ENCODE measurements around the gene LTA4H.

The LTA4H gene

DNA sequence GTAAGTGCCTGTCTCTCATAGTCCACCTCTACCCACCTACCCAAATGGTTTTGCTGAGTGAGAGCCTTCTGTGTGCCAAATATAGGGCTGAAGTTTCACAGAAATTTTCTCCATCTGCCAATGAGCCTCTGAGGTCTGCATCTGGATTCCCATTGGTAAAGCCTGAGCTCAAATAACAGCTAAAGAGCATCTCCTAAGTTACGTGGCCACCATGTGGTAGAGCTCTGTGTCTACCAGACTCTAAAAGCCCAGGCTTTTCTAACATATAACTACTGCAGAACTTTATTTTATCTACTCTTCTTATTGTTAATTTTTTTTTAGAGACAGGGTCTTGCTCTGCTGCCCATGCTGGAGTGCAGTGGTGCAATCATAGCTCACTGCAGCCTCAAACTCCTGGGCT lies 76.3 kb downstream of the LTA4H start:
- no peak for DNase-seq (ENCODE audit: low read depth)

DNA sequence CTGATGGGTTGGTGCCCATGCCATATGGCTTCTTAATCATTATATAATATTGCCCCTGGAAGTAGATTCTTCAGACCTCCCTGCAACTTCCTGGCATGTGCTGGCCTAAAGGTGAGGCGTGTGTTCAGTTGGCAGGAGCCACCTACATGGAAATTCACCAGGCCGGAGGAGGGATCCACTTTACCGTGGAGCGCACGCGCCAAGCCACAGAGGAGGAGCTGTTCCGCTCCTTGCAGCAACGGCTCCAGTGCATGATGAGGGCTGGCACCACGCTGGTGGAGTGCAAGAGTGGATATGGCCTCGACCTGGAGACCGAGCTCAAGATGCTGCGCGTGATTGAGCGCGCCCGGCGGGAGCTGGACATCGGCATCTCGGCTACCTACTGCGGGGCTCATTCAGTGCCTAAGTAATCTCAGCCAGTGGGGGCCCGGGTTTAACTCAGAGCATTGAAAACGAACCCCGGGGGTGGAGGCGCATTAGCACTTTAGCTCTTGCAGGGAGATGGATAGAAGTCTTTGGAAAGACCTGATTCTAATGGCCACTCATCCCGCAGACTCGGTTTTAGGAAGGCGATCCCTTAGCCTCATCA lies 78.7 kb downstream of the LTA4H start:
- DNase-seq (ENCODE audit: low read depth): no peak

DNA sequence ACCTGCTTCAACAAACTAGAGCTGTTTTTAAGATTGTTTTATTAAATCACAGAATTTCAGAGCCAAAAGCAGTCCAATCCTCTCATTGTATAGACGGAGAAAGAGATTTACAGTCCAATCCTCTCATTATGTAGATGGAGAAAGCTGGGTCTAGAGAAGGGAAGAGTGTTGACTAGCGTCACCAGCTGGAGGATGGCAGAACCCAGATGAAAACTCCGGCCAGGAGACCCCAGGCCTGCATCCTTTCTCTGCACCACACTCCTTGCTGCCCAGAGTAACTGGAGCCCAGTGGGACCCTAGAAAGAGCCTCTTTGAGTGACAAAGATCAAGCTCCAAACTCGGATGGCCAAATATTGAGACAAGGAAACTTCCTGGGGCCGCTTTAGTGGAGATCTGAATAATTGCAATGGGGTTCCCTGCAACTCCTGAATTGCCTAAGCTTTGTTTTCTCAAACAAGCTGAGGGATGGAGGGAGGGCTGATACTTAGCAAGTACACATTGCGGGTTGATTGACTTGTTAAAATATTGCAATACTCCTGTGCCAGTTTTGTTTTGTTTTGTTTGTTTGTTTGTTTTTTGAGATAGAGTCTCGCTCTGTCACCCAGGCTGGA lies 79.7 kb downstream of the LTA4H start:
- DNase-seq (ENCODE audit: low read depth): no peak

DNA sequence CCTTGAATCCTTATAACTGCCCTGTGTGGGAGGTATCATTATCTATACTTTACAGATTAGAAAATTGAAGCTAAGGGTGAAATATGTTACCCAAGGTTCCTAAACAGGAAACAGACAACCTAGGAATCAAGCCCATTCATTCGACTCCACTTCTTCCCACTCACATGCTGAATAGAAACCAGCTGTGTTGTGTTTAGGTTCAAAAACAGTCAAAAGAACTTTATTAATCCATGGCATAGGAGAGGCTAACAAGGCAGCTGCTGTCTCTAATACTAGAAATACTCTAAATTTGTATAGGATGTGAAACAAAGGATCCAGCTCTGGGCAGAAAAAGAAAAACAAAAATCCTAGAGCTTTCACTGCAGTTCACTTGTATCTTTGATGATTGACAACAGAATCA lies 82.4 kb downstream of the LTA4H start:
- no peak for DNase-seq (ENCODE audit: low read depth)

DNA sequence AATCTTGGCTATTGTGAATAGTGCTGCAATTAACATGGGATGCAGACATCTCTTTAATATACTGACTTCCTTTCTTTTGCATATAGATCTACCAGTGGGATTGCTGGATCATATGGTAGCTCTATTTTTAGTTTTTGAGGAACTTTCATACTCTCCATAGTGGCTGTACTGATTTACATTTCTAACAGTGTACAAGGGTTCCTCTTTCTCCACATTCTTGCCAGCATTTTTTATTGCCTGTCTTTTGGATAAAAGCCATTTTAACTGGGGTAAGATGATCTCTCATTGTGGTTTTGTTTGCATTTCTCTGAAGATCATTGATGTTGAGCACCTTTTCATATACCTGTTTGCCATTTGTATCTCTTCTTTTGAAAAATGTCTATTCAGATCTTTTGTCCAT lies 83.9 kb downstream of the LTA4H start:
- no peak for DNase-seq (ENCODE audit: low read depth)
